GM19043 (cell line): ENCODE data around the gene PBLD.
"Not testable (repeated sequence)": the region's sequence is repeated elsewhere in the genome, so short reads cannot be mapped to it uniquely, and the experiment has no call there.

Source experiments
- ATAC-seq: cut with Tn5 transposase; IDR thresholded peaks from one replicate; pipeline ENCODE4 v1.9.1; 2021; ENCODE audit warnings: low read depth; ENCODE audit not compliant: unreplicated experiment

PBLD gene

DNA sequence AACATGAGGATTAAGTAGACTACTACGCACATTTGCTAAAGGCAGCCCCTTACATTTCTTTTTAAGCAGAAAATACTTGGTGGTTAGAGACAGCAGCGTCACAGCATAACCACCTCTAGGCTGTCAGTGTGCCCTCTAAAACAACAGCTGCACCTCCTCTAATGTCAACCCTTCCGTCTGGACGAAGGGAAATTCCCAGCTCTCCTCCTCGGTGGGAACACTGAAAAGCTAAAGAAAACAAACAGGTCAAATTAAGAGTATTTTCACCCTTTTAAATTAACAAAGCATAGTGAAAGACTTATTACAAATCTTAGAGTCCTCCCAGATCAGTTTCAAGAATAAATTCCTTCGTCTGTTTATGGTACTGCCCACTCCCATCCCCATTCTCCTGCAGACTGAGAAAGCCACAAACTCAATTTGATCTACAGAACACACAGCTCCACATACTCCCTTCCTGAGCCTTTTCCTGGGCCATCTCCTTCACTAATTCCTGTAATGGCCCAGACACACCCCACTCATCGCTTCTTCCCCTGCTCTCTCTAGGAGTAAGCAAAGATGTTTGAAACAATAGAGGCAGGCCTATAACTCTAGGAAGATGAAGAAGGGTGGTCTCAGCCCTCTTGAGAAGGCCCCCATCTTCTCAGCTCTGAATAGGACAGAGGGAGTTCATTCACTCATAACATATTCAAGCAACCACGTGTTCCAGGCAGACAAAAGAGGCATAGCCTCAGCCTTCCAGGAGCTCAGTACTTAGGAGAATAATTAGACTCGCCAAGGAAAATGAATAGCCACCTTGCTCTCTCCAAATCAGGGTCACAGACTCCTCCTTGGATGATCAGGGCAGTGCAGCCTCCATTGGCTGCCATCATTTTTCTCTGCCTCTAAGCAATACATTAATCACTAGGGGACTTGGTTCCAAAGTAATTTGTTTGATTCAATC is 48.4 kb downstream of the PBLD start:
- ATAC-seq, result no peak

DNA sequence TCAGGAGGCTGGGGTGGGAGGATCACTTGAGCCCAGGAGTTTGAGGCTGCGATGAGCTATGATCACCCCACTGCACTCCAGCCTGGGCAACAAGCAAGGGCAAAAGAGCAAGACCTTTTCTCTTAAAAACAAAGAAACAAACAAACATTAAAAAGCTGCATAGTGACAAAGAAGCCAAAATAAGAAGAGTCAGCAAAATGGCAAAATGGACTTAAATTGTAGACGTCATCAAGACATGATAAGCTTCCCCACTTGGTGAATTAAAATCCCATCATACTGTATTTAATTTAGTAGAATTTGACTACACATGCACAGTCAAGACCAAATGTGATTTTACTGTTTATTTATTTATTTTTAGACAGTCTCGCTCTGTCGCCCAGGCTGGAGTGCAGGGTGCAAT is 52.0 kb downstream of the PBLD start:
- ATAC-seq, result no peak

- ATAC-seq, result not testable (repeated sequence)
These were observed 53.6 kb downstream of the PBLD start for GRCh38 chr10:68278906-68279753.

DNA sequence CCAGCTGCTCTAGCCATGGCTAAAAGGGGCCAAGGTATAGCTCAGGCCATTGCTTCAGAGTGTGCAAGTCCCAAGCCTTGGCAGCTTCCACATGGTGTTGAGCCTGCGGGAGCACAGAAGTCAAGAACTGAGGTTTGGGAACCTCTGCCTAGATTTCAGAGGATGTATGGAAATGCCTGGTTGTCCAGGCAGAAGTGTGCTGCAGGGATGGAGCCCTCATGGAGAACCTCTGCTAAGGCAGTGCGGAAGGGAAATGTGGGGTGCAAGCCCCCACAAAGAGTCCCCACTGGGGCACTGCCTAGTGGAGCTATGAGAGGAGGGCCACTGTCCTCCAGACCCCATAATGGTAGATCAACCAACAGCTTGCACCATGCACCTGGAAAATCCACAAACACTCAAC is 54.9 kb downstream of the PBLD start:
- not testable (repeated sequence) for ATAC-seq

GRCh38 chr10:68276224-68276623 is 56.5 kb downstream of the PBLD start:
- ATAC-seq, result no peak

DNA sequence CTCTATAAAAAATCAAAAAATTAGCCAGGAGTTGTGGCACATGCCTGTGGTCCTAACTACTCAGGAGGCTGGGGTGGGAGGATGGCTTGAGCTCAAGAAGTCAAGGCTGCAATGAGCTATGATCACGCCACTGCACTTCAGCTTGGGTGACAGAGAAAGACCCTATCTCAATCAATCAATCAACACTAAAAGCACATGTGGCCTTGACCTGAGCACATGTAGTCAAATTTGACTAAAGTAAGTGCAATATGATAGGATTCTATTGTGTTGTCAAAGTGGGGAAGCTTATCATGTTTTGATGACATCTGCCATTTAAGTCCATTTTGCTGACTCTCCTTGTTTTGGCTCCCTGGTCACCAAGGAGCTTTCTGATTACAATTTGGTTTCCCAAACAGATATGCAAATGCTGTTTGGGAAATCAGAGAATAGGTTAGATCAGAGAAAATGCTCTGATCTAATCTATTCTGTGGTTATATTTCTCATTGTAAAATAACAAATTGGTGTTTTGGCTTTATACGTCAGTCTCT is 57.1 kb downstream of the PBLD start:
- ATAC-seq, result no peak

DNA sequence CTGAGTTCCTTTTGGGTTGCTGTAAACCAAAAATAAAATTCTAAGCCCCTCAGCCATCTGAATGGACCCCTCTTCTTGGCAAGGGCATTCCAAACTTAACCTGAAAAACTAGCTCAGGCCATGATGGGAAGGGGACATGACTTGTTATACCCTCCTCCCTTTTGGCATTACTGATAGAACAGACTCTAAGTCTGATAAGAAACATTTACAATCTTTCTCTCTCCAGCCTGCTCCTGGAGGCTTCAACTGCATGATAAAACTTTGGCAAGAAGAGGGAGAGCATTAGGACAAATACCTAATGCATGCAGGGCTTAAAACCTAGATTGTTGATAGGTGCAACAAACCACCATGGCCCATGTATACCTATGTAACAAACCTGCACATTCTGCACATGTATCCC is 59.9 kb downstream of the PBLD start:
- ATAC-seq, result no peak

- no peak for ATAC-seq
These were observed 61.4 kb downstream of the PBLD start for GRCh38 chr10:68271196-68271882.

GRCh38 chr10:68269562-68270290 is 63.0 kb downstream of the PBLD start:
- no peak for ATAC-seq

- no peak for ATAC-seq
These were observed 71.4 kb downstream of the PBLD start for GRCh38 chr10:68261132-68261856.

- ATAC-seq, result no peak
These were observed 79.4 kb downstream of the PBLD start for GRCh38 chr10:68253346-68253745.

DNA sequence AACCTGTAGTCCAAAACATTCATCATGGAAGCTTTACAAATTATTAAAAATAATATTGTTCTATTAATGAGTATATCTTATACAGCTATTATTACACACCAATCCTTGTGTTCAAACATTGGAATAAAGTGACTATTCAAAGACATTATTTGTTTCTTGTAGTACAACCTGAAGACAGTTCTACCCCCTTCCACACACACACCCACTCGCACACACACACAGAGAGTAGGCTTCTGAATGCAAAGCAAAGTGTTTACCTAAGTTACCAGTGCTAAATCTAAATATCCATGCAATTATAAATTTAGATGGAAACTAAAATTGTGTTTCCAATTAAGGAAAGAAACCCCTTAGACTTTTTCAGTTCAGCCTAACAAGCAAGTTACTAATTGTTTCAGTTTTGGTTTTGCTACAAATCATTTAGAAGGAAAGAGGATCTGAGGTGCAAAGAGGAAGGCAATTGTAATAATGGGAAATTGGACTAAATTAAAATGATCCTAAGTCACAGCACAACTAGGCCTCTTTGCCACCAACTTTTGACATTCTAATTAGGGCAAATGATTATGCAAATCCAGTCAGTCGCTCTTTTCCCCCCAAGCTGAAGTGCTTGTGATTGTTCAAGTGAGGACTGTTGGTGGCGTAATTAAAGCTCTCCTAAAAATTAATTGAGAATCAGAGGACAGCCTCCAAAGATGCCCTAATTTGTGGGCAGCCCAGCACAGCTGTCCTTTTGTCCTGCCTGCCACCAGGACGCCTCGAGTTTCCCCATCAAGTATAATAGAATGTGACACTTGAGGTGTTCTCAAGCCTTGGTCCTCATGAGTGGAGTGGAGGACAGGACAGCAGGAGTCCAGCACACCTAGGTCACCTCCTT is 80.9 kb downstream of the PBLD start:
- ATAC-seq, result no peak

GRCh38 chr10:68251151-68251550 is 81.6 kb downstream of the PBLD start:
- ATAC-seq, result no peak

DNA sequence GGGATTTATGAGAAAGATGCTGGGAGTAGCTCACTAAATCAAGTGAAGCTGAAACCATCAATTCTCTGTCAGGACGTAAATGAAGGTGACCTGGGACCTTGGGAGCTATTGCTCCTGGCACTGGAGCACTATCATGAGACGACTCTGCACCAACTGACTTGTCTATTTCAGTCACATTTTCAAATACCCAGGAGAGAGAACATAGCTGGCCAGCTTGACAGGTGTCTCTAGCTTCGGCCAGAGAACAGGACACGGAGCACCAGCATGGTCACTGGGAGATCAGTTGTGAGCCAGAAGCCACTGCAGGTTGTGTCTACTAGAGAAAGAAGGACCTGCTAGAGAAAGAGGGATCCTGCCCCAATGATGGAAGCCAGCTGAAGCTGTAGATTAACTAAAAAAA is 83.4 kb downstream of the PBLD start:
- ATAC-seq, result no peak

- ATAC-seq, result no peak
These were observed 84.8 kb downstream of the PBLD start for GRCh38 chr10:68247931-68248330.

DNA sequence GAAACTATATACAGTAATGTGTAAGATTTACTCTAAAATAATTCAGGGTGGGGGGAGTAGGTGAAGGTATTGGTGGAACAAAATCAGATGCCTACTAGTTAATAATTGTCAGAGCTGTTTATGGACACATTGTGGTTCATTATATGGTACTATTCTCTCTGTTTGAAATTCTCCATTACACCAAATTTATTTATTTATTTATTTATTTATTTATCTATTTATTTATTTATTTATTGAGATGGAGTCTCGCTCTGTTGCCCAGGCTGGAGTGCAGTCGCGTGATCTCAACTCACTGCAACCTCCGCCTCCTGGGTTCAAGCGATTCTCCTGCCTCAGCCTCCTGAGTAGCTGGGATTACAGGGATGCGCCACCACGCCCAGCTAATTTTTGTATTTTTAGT is 86.3 kb downstream of the PBLD start:
- ATAC-seq, result not testable (repeated sequence)

DNA sequence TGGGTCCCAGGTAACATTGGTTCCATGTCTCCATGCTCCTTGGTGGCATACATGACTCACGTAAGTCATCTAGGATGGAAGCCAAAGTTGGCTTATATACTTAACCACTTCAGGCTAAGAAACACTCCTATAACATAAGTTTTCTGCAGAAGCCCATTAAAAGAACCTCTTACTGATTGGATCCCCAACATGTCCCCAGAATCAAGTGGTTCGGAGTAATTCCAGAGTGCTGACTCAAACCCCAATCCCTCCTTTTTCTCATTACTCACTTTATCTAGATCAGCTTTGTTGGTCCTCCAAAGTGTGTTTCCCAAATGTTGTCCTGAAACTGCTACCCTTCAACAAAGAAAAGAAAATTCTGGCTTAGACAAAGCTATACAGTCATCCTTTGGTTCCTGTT is 90.7 kb downstream of the PBLD start:
- ATAC-seq, result no peak

DNA sequence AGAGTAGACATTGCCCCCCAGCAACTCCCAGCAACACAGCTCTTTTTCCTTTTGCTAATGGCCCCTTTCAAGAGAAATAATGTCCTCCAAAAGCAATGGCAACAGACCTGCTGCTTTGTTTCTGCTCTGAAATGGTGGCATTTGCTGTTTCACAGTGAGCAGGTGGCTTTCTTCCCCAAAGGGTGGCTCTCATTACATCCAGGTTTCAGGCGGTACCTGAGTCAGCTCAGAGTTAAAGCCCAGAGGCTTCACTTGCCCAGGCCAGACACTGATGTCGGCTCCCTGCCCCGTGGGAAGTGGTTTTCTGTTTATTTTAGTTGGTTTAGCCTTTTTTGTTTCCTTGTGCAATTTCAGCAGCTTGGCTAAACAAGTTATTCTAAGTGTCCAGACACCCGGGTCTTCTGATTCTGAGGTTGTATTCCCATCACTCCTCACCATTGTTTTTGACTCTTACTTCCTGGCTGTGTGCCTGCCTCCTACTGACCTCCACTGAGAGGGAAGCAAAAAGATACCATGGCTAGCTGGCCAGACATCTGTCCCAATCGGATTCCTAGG is 93.1 kb downstream of the PBLD start:
- ATAC-seq, result no peak
